Astrocyte of the cerebellum (primary cell): Measurements from ENCODE around the gene DNAI7.

Source experiments
- DNase-seq: peaks from one replicate; pipeline ENCODE4 v3.0.0-alpha.2; 2011; ENCODE audit warnings: low read depth
- H3K4me3 ChIP-seq: 2 replicates; pipeline ENCODE4 v1.5.1; 2011; ENCODE audit warnings: mild to moderate bottlenecking, low read depth, low read length, moderate library complexity
- in situ Hi-C: cut with HindIII; loops from 2 replicates; pipeline ENCODE4 v1.10.0; 2017; ENCODE audit warnings: low sequenced_read_pairs
- TF ChIP-seq, protein P1 (sequence below): IDR thresholded peaks from 2 replicates; pipeline ENCODE4 v1.5.1; 2012; ENCODE audit warnings: low read length, low read depth, moderate library complexity, mild to moderate bottlenecking; ENCODE audit errors: missing control alignments

DNAI7 gene

DNA sequence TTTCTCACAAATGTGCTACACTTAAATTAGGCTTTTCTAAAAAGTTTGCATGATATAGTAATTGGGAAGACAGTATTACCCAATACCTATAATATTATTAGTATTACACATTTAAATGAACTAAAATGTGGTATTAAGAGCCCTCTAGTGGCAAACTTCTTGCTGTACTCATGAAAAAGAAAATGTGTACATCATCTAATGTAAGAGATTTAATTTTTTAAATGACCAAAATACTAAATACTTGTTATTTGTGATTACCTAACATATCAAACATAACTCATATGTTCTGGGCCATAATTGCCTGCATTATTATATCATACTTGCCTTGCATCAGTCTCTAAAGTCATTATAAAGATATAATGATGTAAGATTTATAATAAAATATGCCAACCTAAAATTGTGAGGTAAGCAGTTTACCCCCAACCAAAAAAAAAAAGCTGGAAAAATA lies 64.2 kb downstream of the DNAI7 start:
- in situ Hi-C loops: no loop called here
- TF ChIP-seq, protein P1, sequence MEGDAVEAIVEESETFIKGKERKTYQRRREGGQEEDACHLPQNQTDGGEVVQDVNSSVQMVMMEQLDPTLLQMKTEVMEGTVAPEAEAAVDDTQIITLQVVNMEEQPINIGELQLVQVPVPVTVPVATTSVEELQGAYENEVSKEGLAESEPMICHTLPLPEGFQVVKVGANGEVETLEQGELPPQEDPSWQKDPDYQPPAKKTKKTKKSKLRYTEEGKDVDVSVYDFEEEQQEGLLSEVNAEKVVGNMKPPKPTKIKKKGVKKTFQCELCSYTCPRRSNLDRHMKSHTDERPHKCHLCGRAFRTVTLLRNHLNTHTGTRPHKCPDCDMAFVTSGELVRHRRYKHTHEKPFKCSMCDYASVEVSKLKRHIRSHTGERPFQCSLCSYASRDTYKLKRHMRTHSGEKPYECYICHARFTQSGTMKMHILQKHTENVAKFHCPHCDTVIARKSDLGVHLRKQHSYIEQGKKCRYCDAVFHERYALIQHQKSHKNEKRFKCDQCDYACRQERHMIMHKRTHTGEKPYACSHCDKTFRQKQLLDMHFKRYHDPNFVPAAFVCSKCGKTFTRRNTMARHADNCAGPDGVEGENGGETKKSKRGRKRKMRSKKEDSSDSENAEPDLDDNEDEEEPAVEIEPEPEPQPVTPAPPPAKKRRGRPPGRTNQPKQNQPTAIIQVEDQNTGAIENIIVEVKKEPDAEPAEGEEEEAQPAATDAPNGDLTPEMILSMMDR: peak; percentile 24
- DNase-seq: peak; percentile 19
- no peak overlapping the region for H3K4me3 ChIP-seq

DNA sequence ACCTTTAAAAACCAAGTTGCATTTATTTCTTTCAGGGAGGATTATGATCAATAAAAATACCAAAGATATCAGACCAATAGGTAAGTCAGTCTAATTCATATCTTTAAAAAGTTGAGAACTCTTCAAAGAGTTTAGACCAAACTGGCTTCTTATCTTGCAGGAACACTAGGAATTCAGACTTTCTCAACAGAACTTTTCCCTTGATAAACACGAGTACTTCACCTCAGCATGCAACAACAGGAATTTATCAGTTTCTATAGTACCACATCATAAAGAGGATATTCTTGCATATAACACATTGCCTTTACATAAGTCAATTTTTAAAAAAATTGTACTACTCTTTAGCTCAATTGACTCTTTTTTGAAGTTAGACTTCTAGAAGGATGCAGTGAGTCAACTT lies 68.2 kb downstream of the DNAI7 start:
- H3K4me3 ChIP-seq: no peak overlapping the region
- TF ChIP-seq, protein P1: no peak
- in situ Hi-C loops: no loop called here
- DNase-seq: no peak

DNA sequence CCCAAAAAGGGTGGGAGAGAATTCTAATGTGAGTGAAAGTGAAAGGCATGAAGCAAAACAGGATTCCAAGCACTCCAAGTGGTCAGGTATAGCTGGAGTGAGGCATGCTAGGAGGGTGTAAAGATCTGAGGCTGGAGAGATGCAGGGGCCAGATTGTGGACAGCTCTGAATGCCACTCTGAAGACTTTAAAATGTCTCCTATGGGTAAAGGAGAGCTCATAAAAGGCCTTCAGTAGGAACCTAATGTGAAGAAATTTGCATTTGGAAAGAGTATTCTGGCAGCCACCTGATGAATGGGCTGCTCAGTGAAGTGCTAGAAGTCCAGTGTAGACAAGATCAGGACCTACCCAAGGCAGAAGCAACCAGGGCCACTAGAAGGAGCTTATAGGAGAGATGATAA lies 68.9 kb downstream of the DNAI7 start:
- TF ChIP-seq, protein P1: no peak
- in situ Hi-C loops: no loop called here
- no peak for DNase-seq
- H3K4me3 ChIP-seq: no peak overlapping the region

DNA sequence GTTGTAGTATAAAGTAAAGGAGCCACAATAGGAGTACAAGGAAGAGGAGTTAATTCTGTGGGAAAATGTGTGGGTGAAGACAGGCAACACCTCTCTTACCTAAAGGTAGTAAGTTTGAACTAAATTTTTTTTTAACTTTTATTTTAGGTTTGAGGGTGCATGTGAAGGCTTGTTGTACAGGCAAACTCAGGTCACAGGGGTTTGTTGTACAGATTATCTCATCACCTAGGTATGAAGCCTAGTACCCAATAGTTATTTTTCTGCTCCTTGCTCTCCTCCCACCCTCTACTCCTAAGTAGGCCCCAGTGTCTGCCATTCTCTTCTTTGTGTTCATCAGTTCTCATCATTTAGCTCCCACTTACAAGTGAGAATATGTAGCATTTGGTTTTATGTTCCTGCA lies 70.5 kb downstream of the DNAI7 start:
- H3K4me3 ChIP-seq: no peak overlapping the region

DNA sequence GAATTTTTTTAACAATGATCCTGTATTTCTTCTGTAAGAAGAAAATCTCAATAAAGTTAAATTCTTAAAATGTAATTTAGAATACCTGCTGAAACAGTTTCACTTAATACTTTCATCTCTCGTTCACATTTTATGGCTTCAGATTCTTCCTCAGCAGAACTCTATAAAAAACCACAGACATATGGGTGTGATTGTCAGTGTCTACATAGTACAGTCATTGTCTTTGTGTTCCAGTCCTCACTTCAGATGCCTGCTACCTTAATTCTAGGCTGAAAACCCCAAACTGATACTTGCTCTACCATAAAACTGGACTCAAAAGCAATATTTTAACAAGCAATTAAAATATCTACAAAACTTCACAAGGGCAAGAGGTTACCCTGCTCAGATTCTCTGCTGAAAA lies 71.8 kb downstream of the DNAI7 start:
- in situ Hi-C loops: no loop called here
- no peak overlapping the region for H3K4me3 ChIP-seq
- no peak for DNase-seq
- TF ChIP-seq, protein P1: no peak

More for the DNA sequence above, 70.5 kb downstream of the DNAI7 start:
- TF ChIP-seq, protein P1: no peak
- in situ Hi-C loops: no loop called here
- DNase-seq: no peak

DNA sequence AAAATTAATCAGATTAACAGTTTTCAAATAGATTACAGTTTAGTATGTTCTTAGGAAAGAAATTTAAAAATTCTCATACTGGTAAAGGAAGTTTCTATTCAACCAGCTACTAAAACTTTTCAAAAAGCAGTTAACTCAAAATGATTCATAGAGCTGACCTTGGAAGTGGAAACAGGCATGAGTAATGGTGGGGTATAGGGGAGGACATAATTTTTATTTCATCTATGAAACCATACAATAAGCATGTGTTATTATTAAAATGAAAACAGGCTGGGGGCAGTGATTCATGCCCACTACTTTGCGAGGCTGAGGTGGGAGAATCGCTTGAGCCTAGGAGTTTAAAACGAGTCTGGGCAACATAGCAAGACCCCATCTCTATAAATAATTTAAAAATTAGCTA lies 73.0 kb downstream of the DNAI7 start:
- in situ Hi-C loops: no loop called here
- TF ChIP-seq, protein P1: no peak
- peak; percentile 0 for DNase-seq
- H3K4me3 ChIP-seq: no peak overlapping the region

DNA sequence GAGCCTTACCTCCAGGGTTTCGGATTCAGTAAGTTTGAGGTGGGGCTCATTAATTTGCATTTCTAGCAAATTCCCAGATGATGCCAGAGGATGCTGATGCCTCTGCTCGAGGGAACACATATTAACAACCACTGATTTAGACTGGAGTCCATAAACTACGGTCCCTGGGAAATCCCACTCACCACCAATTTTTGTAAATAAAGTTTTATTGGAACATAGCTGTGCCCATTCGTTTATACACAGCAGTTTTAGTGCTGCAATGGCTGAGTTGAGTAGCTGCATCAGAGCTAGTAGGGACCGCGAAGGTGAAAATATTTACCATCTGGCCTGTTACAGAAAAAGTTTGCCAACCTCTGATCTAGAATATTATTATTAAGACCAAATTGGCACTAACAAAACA lies 73.8 kb downstream of the DNAI7 start:
- no peak for DNase-seq
- no peak overlapping the region for H3K4me3 ChIP-seq
- TF ChIP-seq, protein P1: no peak
- in situ Hi-C loops: no loop called here
